CD4-positive, alpha-beta T cell treated with Interleukin-21 for 1 hour (primary cell): ENCODE data around the gene ARHGEF4.

ENCODE experiments used
- DNase-seq: peaks from one replicate; pipeline ENCODE4 v3.0.0-alpha.2; 2020

The ARHGEF4 gene

GRCh38 chr2:130864830-130865800 lies 28.4 kb downstream of the ARHGEF4 start:
- no peak for DNase-seq

DNA sequence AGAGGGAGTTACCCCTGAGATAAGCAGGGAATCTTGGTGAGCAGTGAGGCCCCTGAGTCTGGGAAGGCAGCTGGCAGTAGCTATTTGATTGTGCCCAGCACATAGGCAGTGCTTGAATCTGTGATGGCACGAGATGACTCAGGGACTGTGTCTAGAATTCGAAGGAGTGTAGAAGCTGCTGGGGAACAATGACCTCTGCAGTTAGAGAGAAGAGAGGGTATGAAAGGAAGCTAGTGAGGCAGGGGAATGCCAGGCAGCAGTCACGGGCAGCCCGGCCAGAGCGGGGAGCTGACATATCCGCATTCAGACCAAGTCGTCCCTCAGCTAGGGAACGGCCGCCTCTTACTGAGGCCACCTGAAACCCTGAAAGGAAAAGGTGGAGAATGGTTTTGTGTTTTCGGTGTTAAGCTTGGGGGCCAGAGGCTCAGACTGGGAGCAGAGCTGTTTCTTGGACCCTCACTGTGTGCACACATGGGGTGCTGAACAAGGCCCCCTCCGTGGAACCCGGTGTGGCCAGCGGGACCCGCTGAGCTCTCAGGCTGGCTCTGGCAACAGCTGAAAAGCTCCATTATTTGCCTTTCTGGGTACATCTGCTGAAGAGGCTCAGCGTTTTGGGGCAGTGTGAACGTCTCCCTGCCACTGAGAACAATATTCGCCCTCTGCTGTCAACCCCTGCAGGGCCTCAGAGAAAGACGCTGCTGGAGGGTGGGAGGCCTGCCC lies 32.9 kb downstream of the ARHGEF4 start:
- no peak for DNase-seq

DNA sequence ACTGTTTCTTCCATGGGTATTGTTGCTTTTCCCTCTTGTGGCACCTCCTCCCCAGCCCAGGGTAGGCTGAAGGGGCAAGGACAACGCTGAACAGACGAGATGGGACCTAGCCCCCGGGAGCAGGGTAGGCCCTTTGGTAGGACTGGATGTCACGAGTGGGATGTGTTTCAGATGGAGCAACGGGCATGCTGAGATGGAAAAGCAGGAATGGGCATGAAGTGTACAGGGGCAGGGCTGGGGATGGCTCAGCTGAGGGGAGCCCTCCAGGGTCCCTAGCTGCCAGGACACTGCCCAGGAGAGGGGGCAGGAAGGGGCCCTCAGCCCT lies 33.4 kb downstream of the ARHGEF4 start:
- DNase-seq, result no peak

DNA sequence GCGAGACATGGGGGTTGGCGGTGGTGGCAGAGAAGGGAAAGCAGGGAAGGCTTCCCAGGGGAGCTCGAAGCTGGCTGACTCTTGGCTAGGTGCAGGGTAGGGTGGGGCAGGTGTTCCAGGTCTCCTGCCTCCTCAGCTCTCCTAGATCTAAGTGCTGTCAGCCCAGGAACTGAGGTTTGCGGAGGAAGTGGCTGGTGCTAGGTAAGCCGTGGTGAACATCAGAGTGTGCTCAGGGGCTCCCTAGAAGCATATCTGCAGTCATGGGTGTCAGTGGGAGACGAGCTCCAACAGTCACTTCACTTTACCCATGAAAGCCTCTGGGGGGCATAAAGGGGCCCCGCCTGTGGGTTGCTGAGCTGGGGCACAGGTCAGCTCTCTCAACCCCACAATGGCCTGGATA lies 34.1 kb downstream of the ARHGEF4 start:
- no peak for DNase-seq

GRCh38 chr2:130871843-130872740 lies 35.4 kb downstream of the ARHGEF4 start:
- no peak for DNase-seq

- DNase-seq, result no peak
Observed at GRCh38 chr2:130872741-130873125, 36.0 kb downstream of the ARHGEF4 start.

DNA sequence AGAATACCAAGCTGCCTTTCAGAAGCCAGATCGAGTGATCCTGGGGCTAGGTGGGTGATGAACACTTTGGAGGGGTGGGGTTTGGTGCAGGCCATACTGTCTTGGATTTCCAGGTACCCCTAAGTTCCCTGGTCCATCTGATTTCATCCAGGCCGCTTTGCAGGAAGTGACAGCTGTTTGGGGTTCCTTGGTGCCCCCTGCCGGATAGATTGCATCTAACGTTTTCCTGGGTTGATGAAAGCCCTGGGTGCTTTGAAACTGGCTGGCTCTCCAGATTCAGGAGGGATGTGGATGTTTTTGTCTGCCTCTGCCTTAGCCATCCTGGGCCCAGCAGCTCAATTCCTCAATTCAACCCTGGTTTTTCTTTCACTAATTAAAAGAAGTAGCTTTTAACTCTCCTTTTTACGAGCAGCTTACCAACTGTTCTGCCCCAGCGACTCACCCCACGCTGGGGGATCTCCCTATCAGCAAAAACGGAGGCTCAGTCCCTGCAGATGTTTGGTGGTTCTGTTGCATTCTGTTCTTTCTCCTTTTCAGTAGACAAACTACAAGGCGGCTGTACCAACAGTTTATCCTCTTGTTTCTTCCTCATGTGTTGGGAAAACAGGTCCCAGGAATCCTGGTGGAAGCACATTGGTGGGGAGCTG lies 37.1 kb downstream of the ARHGEF4 start:
- peak; percentile 71 for DNase-seq

DNA sequence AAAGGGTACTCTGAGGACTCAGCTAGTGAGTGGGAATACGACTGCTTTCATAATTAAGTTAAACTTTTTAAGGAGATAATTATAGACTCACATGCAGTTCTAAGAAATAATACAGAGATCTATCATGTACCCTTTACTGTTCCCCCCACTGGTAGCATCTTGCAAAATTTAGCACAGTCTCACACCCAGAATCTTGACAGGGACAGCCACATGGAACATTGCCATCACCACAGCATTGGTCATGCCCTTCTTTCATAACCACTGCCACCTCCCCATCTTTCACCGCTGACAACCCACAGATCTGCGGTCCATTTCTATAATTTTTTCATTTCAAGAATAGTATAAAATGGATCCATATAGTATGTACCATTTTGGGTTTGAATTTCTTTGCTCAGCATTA lies 37.8 kb downstream of the ARHGEF4 start:
- no peak for DNase-seq

- no peak for DNase-seq
Observed at GRCh38 chr2:130875935-130876334, 39.2 kb downstream of the ARHGEF4 start.

DNA sequence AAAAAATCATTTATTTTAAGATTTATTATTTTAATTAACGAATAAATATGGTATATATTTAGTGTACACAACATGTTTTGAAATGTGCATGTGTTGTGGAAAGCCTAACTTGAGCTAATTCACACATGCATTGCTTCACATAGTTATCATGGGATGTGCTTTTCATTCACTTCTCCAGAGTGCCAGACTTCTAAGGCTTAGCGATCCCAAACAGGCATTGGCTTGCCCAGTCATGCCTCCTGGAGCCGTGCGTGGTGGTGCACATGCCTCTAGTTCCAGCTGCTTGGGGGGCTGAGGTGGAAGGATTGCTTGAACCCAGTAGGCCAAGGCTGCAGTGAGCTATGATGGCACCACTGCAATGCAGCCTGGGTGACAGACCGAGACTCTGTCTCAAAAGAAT lies 40.5 kb downstream of the ARHGEF4 start:
- no peak for DNase-seq

GRCh38 chr2:130878316-130878715 lies 41.6 kb downstream of the ARHGEF4 start:
- no peak for DNase-seq

GRCh38 chr2:130878933-130879332 lies 42.2 kb downstream of the ARHGEF4 start:
- no peak for DNase-seq

GRCh38 chr2:130882111-130882690 lies 45.5 kb downstream of the ARHGEF4 start:
- no peak for DNase-seq

GRCh38 chr2:130882991-130883390 lies 46.3 kb downstream of the ARHGEF4 start:
- DNase-seq, result no peak

DNA sequence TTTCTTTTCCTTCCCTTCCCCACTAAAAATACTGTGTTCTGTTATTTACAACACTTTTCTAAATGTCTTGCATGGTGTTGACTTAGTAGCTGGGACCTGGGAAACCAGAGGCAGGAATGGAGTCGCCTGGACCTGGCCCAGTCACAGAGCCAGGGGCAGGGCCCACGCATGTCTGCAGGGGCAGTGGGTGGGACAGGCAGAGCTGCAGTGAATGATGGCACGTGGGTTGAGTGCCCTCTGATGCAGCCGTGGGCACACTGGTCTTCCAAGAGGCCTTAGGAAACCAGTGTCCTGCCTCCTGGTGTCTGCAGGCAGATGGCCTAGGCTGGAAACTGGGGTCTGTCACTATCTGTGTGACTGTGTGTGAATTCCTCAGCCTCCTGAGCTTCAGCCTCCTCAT lies 46.8 kb downstream of the ARHGEF4 start:
- DNase-seq, result no peak

GRCh38 chr2:130884013-130884412 lies 47.3 kb downstream of the ARHGEF4 start:
- DNase-seq, result no peak

DNA sequence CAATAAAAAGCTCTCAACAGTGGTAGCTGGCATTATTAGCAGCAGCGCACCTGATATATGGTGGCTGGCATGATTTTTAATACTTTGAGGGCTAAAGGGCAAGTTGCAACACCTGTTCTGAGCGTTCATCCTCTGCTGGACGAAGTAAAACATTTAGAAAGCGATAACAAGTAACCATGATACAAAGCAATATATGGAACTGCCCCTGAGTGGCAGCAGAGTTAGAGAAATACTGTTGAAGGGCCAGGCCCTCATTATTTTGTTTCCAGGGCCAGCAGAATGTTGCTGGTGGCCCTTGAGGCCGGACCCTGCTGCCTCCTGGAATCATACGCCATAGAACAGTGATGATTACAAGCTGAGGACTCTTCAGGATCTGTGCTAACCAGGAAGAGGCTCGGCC lies 47.8 kb downstream of the ARHGEF4 start:
- DNase-seq, result no peak

DNA sequence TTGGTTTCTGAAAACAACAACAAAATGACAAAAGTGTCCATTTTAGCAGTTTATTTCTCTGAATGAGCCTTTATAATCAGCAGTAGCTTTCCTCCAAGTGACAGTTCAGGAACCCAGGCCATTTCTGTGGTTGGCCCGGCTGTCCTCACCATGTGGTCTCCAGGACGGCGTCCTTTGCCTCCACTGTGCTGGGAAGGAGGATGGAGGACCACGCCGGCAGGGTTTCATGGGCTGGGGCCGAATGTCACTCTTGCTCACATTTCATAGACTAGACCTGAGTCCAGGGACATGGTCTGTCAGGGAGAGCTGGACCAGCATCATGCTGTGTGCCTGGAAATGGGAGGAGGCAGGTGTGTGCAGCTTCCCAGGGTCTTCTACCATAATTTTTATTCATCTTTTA lies 50.9 kb downstream of the ARHGEF4 start:
- no peak for DNase-seq

DNA sequence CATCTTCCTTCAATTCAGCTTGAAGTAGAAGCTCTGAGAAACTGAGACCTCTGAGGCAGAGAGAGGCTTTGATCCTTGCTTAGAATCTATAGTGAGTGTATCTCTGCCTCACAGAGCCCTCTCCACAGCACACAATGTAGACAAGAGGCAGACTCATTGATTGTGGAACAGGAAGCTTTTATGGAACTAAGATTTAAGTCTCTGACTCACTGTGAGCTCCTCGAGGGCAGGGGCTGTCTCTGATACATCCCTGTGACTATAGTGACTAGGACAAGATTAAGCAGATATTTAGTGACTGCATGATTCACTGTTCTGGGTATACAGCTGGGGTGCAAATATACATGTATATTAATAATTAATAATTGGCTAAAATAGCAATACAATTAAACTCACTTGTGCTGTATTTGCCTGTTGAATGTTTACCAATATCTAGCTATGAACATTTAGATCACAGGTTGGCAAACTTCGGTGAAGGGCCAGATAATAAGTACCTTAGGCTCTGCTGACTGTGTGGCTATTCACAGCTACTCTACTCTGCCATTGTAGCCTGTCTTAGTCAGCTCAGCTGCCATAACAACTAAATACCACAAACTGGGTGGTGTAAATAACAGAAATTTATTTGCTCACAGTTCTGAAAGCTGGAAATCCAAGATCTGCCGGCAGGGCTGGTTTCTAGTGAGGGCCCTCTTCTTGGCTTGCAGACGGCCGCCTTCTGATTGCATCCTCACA lies 54.4 kb downstream of the ARHGEF4 start:
- DNase-seq, result no peak

GRCh38 chr2:130891966-130892365 lies 55.3 kb downstream of the ARHGEF4 start:
- no peak for DNase-seq
